BLaER1 treated with 17β-estradiol and CSF1 and Interleukin-3, amounts not matched to agents 10 nM and 100 nM (cell line): Measurements from ENCODE around the gene BBS12.
A peak's percentile ranks its signal among the peaks of the same experiment; 100 is the strongest.

Source experiments
- H3K27ac ChIP-seq, 11 experiments: shearing (Covaris generic); formaldehyde crosslinking; 2 replicates each; pipeline ENCODE4 v1.8.1; 2022
- H3K27me3 ChIP-seq, 11 experiments: shearing (Covaris generic); formaldehyde crosslinking; 2 replicates each; pipeline ENCODE4 v1.8.1; 2022
- H3K36me3 ChIP-seq, 11 experiments: shearing (Covaris generic); formaldehyde crosslinking; 2 replicates each; pipeline ENCODE4 v1.8.1; 2022
- H3K4me1 ChIP-seq, 10 experiments: shearing (Covaris generic); formaldehyde crosslinking; 2 replicates each; pipeline ENCODE4 v1.8.1; 2022
- H3K4me2 ChIP-seq, 11 experiments: shearing (Covaris generic); formaldehyde crosslinking; 2 replicates each; pipeline ENCODE4 v1.8.1; 2022
- H3K4me3 ChIP-seq, 10 experiments: shearing (Covaris generic); formaldehyde crosslinking; 2 replicates each; pipeline ENCODE4 v1.8.1; 2022
- H3K9ac ChIP-seq, 11 experiments: shearing (Covaris generic); formaldehyde crosslinking; 2 replicates each; pipeline ENCODE4 v1.8.1; 2022
- H3K9me3 ChIP-seq, 11 experiments: shearing (Covaris generic); formaldehyde crosslinking; replicated peaks in 1 of 11; 2 replicates each; pipeline ENCODE4 v1.8.1; 2022
- H4K20me1 ChIP-seq, 11 experiments: shearing (Covaris generic); formaldehyde crosslinking; 2 replicates each; pipeline ENCODE4 v1.8.1; 2022
- Cebpa-rat ChIP-seq, 11 experiments: shearing (Covaris generic); IDR thresholded peaks; 2 replicates each; pipeline ENCODE4 v1.8.1; 2022

BBS12 gene

DNA sequence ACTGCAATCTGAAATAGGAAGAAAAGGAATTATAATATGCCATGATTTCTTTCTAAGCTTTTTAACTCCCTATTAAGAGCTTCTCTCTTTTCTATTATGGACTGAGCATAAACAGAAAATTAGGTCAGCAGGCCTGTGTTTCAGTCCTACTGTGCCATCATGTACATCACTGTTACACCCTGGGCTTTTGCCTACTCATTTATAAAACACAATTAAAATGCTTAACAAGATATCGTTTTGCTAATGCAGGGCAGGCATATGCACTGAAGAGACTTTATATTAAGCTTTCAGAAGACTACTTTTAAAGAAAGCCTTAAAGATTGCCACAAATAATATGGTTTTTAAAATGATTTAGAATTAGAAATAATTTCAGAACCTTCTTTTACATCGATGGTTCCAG lies 828 bp upstream of the BBS12 start:
- H3K36me3 ChIP-seq: 0 out of 22 replicates have a peak, but pooled peaks cover 0 to 3% (median 0%) of the 10 kb centered on the region in 11 experiments
- no peak for TF ChIP-seq Cebpa-rat (IDR thresholded peaks at IDR 0.05)
- H3K27ac ChIP-seq: no peak overlapping the region
- H3K9me3 ChIP-seq: no peaks in the 10 kb centered on the region
- no peaks in the 10 kb centered on the region for H3K27me3 ChIP-seq
- H3K4me2 ChIP-seq: peak overlapping the region; percentile 42 to 77 (median 59); a peak in 19 of 22 replicates
- peak overlapping the region in 2 of 11 experiments; percentile 16 to 47; a peak in 1 of 22 replicates for H3K9ac ChIP-seq
- no peak overlapping the region; a peak in 1 of 20 replicates for H3K4me3 ChIP-seq
- peaks cover 7 to 17% (median 13%) of the 10 kb centered on the region in 10 experiments for H3K4me1 ChIP-seq
- H4K20me1 ChIP-seq: no peaks in the 10 kb centered on the region

DNA sequence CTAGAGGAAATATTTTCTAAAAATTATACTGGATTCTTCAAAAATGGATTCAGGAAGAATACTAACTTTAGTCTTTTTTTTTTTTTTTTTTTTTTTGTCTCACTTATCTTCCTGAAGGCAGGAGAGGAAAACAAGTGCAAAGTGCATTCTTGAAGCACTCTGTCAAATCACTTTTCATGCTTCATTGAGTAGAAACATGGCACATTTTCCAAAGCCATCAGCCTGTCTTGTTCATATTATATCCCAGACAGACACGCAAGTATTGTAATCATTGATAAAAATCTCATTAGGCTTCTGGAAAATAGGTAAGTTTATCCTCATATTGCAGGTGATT lies 1.2 kb downstream of the BBS12 start:
- Histone ChIP-seq H3K36me3 (peaks cover 0 to 3% (median 0%) of the 10 kb centered on the region in 11 experiments; a peak in 1 of 22 replicates), H3K4me3 (peak overlapping the region in 3 of 10 experiments; percentile 70 to 80 (median 73); a peak in 6 of 20 replicates), H3K27me3 (no peaks in the 10 kb centered on the region), H3K4me2 (peak overlapping the region in 10 of 11 experiments; percentile 87 to 97 (median 92); a peak in 17 of 22 replicates), H3K9ac (peak overlapping the region in 2 of 11 experiments; percentile 82 to 85; a peak in 3 of 22 replicates), H4K20me1 (no peaks in the 10 kb centered on the region), H3K27ac (peak overlapping the region in 2 of 11 experiments; percentile 85 to 90; a peak in 2 of 22 replicates), H3K9me3 (peaks cover 0 to 8% (median 0%) of the 10 kb centered on the region in 11 experiments; a peak in 1 of 22 replicates), H3K4me1 (peaks cover 7 to 23% (median 14%) of the 10 kb centered on the region in 10 experiments)
- TF ChIP-seq Cebpa-rat (IDR thresholded peaks at IDR 0.05): no peak

DNA sequence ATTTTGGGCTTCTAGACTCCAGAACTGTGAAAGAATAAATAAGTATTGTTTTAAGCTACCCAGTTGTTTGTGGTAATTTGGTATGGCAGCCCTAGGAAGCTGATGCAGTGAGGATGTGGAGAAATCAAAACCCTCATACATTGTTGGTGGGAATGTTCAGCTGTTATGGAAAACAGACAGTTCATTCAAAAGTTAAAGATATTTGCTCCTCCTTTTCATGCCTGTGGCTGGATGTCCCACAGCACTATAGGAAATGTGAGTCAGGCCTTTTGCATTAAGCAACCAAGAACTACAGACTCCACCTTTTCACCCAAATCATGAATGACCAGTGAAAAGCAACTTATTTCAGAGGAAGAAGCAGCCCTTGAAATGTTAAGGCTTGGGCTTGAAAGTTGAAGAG lies 6.7 kb downstream of the BBS12 start:
- H3K27me3 ChIP-seq: no peaks in the 10 kb centered on the region
- peaks cover 0 to 25% (median 0%) of the 10 kb centered on the region in 11 experiments; a peak in 6 of 22 replicates for H3K36me3 ChIP-seq
- peak overlapping the region in 1 of 11 experiments; percentile 23; a peak in 1 of 22 replicates for H3K9ac ChIP-seq
- no peaks in the 10 kb centered on the region for H4K20me1 ChIP-seq
- H3K4me3 ChIP-seq: no peak overlapping the region
- H3K27ac ChIP-seq: peak overlapping the region in 2 of 11 experiments; percentile 39 to 52; a peak in 3 of 22 replicates
- peaks cover 0 to 35% (median 6%) of the 10 kb centered on the region in 10 experiments; a peak in 11 of 20 replicates for H3K4me1 ChIP-seq
- TF ChIP-seq Cebpa-rat (IDR thresholded peaks at IDR 0.05): no peak
- H3K4me2 ChIP-seq: peak overlapping the region in 5 of 11 experiments; percentile 11 to 63 (median 52); a peak in 7 of 22 replicates
- H3K9me3 ChIP-seq: peaks cover 0 to 8% (median 0%) of the 10 kb centered on the region in 11 experiments; a peak in 1 of 22 replicates

DNA sequence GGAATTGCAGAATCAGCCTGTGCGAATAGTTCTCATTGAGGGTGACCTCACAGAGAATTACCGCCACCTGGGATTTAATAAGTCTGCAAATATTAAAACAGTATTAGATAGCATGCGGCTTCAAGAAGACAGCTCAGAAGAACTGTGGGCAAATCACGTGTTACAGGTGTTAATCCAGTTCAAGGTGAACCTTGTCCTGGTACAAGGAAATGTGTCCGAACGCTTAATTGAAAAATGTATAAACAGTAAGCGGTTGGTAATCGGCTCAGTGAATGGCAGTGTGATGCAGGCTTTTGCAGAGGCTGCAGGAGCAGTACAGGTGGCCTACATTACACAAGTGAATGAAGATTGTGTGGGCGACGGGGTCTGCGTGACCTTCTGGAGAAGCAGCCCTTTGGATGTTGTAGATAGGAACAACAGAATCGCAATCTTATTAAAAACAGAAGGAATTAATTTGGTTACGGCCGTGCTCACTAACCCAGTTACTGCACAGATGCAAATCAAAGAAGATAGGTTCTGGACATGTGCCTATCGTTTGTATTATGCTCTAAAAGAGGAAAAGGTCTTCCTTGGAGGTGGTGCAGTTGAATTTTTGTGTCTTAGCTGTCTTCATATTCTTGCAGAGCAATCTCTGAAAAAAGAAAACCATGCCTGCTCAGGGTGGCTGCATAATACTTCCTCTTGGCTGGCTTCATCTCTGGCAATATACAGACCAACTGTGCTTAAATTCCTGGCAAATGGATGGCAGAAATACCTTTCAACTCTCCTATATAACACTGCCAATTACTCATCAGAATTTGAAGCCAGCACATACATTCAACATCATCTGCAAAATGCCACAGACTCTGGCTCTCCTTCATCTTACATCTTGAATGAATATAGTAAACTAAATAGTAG lies 10.7 kb downstream of the BBS12 start:
- no peak overlapping the region for H3K4me3 ChIP-seq
- H3K4me2 ChIP-seq: peak overlapping the region in 4 of 11 experiments; percentile 35 to 72 (median 69); a peak in 8 of 22 replicates
- H3K9me3 ChIP-seq: no peaks in the 10 kb centered on the region; a peak in 1 of 22 replicates
- H3K9ac ChIP-seq: 0 out of 22 replicates have a peak overlapping the region, but pooled peaks of 1 of the 11 experiments have one; percentile 3
- H3K27ac ChIP-seq: peak overlapping the region in 5 of 11 experiments; percentile 12 to 81 (median 67); a peak in 7 of 22 replicates
- no peaks in the 10 kb centered on the region for H3K27me3 ChIP-seq
- H3K36me3 ChIP-seq: peaks cover 0 to 22% (median 0%) of the 10 kb centered on the region in 11 experiments; a peak in 6 of 22 replicates
- H3K4me1 ChIP-seq: peaks cover 0 to 71% (median 19%) of the 10 kb centered on the region in 10 experiments; a peak in 13 of 20 replicates
- H4K20me1 ChIP-seq: no peaks in the 10 kb centered on the region
- TF ChIP-seq Cebpa-rat (IDR thresholded peaks at IDR 0.05): no peak

DNA sequence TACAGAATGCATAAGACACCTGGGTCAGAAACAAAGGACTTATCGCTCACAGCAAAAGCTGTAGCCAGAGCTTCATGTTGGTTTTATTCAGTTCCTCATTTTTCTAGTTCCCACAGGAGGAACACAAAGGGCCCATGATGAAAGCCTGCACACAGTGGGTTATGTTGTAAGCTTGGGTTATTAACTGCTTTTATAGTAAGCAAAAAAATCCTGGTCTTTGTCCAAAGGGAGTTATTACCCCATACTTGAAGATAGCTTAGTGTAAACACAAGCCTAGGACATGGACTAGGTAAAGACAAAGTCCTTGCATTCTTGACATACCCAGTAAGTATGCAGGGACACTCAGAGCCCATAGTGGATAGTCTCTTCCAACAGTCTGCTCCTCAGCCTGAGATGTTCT lies 11.7 kb downstream of the BBS12 start:
- Histone ChIP-seq H3K27me3 (no peaks in the 10 kb centered on the region), H3K27ac (peak overlapping the region in 10 of 11 experiments; percentile 9 to 81 (median 52); a peak in 15 of 22 replicates), H3K9me3 (no peaks in the 10 kb centered on the region; a peak in 1 of 22 replicates), H3K4me2 (peak overlapping the region in 8 of 11 experiments; percentile 4 to 72 (median 44); a peak in 12 of 22 replicates), H4K20me1 (no peaks in the 10 kb centered on the region), H3K4me3 (no peak overlapping the region), H3K36me3 (peaks cover 0 to 22% (median 0%) of the 10 kb centered on the region in 11 experiments; a peak in 6 of 22 replicates), H3K4me1 (peaks cover 0 to 66% (median 19%) of the 10 kb centered on the region in 10 experiments; a peak in 13 of 20 replicates), H3K9ac (peak overlapping the region in 1 of 11 experiments; percentile 3; a peak in 1 of 22 replicates)
- peak in 2 of 11 experiments; percentile 11 to 47; a peak in 1 of 22 replicates for TF ChIP-seq Cebpa-rat (IDR thresholded peaks at IDR 0.05)

DNA sequence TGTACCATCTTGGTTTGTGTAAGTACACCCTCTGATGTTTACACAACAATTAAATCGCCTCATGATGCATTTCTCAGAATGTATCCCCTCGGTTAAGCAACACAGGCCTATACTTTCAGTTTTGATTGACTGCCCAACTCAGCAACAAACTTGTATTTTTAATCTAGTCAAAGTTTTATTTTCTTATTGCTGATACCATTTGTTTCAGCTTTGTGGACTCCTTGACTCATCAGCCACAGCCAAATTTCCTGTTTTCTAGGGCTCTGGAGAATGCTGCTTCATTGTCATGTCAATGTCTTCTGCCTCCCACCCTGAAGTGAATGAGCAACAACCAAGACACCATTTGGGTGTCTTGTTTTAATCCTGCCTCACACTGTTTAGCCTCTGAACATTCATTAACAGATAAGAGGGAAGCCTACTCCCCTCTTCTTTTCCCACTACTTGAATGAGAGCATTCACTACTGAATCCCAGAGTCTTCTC lies 14.0 kb downstream of the BBS12 start:
- TF ChIP-seq Cebpa-rat (IDR thresholded peaks at IDR 0.05): no peak
- Histone ChIP-seq H3K4me1 (peaks cover 0 to 60% (median 19%) of the 10 kb centered on the region in 10 experiments; a peak in 13 of 20 replicates), H3K27me3 (no peaks in the 10 kb centered on the region), H3K9ac (peak overlapping the region in 2 of 11 experiments; percentile 50 to 59; a peak in 3 of 22 replicates), H3K4me2 (peak overlapping the region in 6 of 11 experiments; percentile 17 to 72 (median 60); a peak in 12 of 22 replicates), H4K20me1 (no peaks in the 10 kb centered on the region), H3K27ac (peak overlapping the region in 7 of 11 experiments; percentile 26 to 81 (median 62); a peak in 12 of 22 replicates), H3K9me3 (peaks cover 0 to 5% (median 0%) of the 10 kb centered on the region in 11 experiments; a peak in 1 of 22 replicates), H3K36me3 (peaks cover 0 to 18% (median 0%) of the 10 kb centered on the region in 11 experiments; a peak in 6 of 22 replicates), H3K4me3 (no peak overlapping the region)

DNA sequence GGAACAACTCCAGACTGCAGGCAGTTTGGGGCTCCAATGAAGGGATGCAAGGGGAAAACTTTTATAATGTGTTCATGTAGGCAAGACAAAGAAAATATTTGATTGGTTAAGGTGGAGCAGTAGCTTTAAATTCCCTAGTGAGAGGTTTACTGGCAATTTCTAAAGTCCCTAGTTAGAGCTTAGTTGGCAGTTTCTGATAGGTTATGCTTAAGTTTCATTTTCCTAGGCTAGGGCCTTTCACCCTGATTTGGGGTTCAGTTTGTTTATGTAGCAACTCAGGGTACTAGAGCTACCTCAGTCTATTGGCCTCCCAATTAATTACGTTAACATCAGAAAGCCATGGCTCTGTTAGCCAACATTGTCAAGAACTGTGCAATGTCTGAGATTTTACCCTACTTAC lies 14.6 kb downstream of the BBS12 start:
- H3K4me1 ChIP-seq: peaks cover 0 to 64% (median 19%) of the 10 kb centered on the region in 10 experiments; a peak in 13 of 20 replicates
- H3K27ac ChIP-seq: peak overlapping the region in 7 of 11 experiments; percentile 26 to 81 (median 62); a peak in 11 of 22 replicates
- no peaks in the 10 kb centered on the region for H3K27me3 ChIP-seq
- H3K36me3 ChIP-seq: peaks cover 0 to 13% (median 0%) of the 10 kb centered on the region in 11 experiments; a peak in 6 of 22 replicates
- H4K20me1 ChIP-seq: no peaks in the 10 kb centered on the region
- no peak overlapping the region for H3K4me3 ChIP-seq
- H3K9me3 ChIP-seq: peaks cover 0 to 5% (median 0%) of the 10 kb centered on the region in 11 experiments; a peak in 1 of 22 replicates
- H3K4me2 ChIP-seq: peak overlapping the region in 6 of 11 experiments; percentile 17 to 72 (median 60); a peak in 10 of 22 replicates
- TF ChIP-seq Cebpa-rat (IDR thresholded peaks at IDR 0.05): no peak
- H3K9ac ChIP-seq: peak overlapping the region in 2 of 11 experiments; percentile 50 to 59; a peak in 3 of 22 replicates

DNA sequence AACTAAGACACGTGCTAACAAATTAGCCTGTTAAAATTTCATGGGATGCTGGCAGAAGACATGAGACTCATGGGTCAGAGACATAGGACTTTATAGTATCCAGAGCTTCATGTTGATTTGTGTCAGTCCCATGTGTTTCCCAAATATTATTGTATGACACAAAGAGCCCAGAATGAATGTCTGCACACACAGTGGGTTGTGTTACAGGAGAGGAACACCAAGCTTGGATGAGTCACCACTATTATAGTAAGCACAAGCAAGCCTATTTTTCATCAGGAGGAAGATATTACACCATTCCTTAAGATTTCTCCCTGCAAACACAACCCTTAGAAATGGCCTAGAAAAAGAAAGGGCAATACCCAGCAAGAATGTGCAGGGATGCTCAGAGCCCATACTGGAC lies 15.4 kb downstream of the BBS12 start:
- TF ChIP-seq Cebpa-rat (IDR thresholded peaks at IDR 0.05): no peak
- Histone ChIP-seq H3K27me3 (no peaks in the 10 kb centered on the region), H4K20me1 (no peaks in the 10 kb centered on the region), H3K36me3 (peaks cover 0 to 5% (median 0%) of the 10 kb centered on the region in 11 experiments; a peak in 3 of 22 replicates), H3K4me3 (no peak overlapping the region), H3K9ac (no peak overlapping the region), H3K27ac (peak overlapping the region in 2 of 11 experiments; percentile 78 to 81; a peak in 2 of 22 replicates), H3K4me1 (peaks cover 0 to 67% (median 19%) of the 10 kb centered on the region in 10 experiments; a peak in 13 of 20 replicates), H3K9me3 (peaks cover 0 to 5% (median 0%) of the 10 kb centered on the region in 11 experiments; a peak in 1 of 22 replicates), H3K4me2 (peak overlapping the region in 4 of 11 experiments; percentile 7 to 72 (median 69); a peak in 6 of 22 replicates)
